ENCODE results near the gene RBFOX2. TPM values are rescaled to one million over a fixed set of nuclear protein-coding genes. Genes with fewer than 3 reads are reported as not detected.
A peak's percentile ranks its signal among the peaks of the same experiment; 100 is the strongest.
"Not testable (repeated sequence)": the region's sequence is repeated elsewhere in the genome, so short reads cannot be mapped to it uniquely, and the experiment has no call there.

RBFOX2 gene
- total RNA-seq, 1 donor from 2014 or later, result 83.1 TPM

GRCh38 chr22:35835998-35836691, 192.5 kb downstream of the RBFOX2 start:
- DNase-seq (ENCODE audit: low read depth in 2 of 2), result peak; percentile 67 to 78

- DNase-seq (ENCODE audit: low read depth in 2 of 2), result peak in 1 of 2 donors; percentile 42
Measured at GRCh38 chr22:35835267-35835997, 193.2 kb downstream of the RBFOX2 start.

GRCh38 chr22:35834061-35834460, 194.6 kb downstream of the RBFOX2 start:
- DNase-seq (ENCODE audit: low read depth in 2 of 2), result peak in 1 of 2 donors; percentile 8

GRCh38 chr22:35830305-35830704, 198.3 kb downstream of the RBFOX2 start:
- DNase-seq (ENCODE audit: low read depth in 2 of 2), result no peak

GRCh38 chr22:35824256-35824655, 204.4 kb downstream of the RBFOX2 start:
- DNase-seq (ENCODE audit: low read depth in 2 of 2), result no peak

GRCh38 chr22:35821654-35822053, 207.0 kb downstream of the RBFOX2 start:
- no peak for DNase-seq (ENCODE audit: low read depth in 2 of 2)

- no peak for DNase-seq (ENCODE audit: low read depth in 2 of 2)
Measured at GRCh38 chr22:35819421-35819820, 209.2 kb downstream of the RBFOX2 start.

- DNase-seq (ENCODE audit: low read depth in 2 of 2), result no peak
Measured at GRCh38 chr22:35818897-35819296, 209.7 kb downstream of the RBFOX2 start.

GRCh38 chr22:35812600-35812999, 216.0 kb downstream of the RBFOX2 start:
- DNase-seq (ENCODE audit: low read depth in 2 of 2), result no peak

- no peak for DNase-seq (ENCODE audit: low read depth in 2 of 2)
Measured at GRCh38 chr22:35811670-35812069, 217.0 kb downstream of the RBFOX2 start.

- no peak for DNase-seq (ENCODE audit: low read depth in 2 of 2)
Measured at GRCh38 chr22:35809816-35810215, 218.8 kb downstream of the RBFOX2 start.

- DNase-seq (ENCODE audit: low read depth in 2 of 2), result no peak
Measured at GRCh38 chr22:35808377-35808776, 220.2 kb downstream of the RBFOX2 start.

GRCh38 chr22:35806668-35807067, 222.0 kb downstream of the RBFOX2 start:
- DNase-seq (ENCODE audit: low read depth in 2 of 2), result not testable (repeated sequence)

- no peak for DNase-seq (ENCODE audit: low read depth in 2 of 2)
Measured at GRCh38 chr22:35805466-35805865, 223.2 kb downstream of the RBFOX2 start.

- DNase-seq (ENCODE audit: low read depth in 2 of 2), result no peak
Measured at GRCh38 chr22:35804421-35804820, 224.2 kb downstream of the RBFOX2 start.

GRCh38 chr22:35802885-35803284, 225.7 kb downstream of the RBFOX2 start:
- DNase-seq (ENCODE audit: low read depth in 2 of 2), result no peak

GRCh38 chr22:35801301-35801700, 227.3 kb downstream of the RBFOX2 start:
- not testable (repeated sequence) for DNase-seq (ENCODE audit: low read depth in 2 of 2)

- DNase-seq (ENCODE audit: low read depth in 2 of 2), result no peak
Measured at GRCh38 chr22:35799150-35799549, 229.5 kb downstream of the RBFOX2 start.

GRCh38 chr22:35797411-35797810, 231.2 kb downstream of the RBFOX2 start:
- DNase-seq (ENCODE audit: low read depth in 2 of 2), result no peak

- no peak for DNase-seq (ENCODE audit: low read depth in 2 of 2)
Measured at GRCh38 chr22:35795476-35795875, 233.1 kb downstream of the RBFOX2 start.

GRCh38 chr22:35792506-35792905, 236.1 kb downstream of the RBFOX2 start:
- DNase-seq (ENCODE audit: low read depth in 2 of 2), result no peak

- DNase-seq (ENCODE audit: low read depth in 2 of 2), result not testable (repeated sequence)
Measured at GRCh38 chr22:35791788-35792187, 236.8 kb downstream of the RBFOX2 start.
